HG02885 (cell line): ENCODE results near the gene UGT1A9.

Experiments used
- ATAC-seq: cut with Tn5 transposase; IDR thresholded peaks from one replicate; pipeline ENCODE4 v1.9.1; 2021; ENCODE audit warnings: mild to moderate bottlenecking; ENCODE audit not compliant: unreplicated experiment, poor library complexity

Gene UGT1A9

GRCh38 chr2:233754872-233755611, 83.3 kb downstream of the UGT1A9 start:
- ATAC-seq: no peak

GRCh38 chr2:233756429-233757081, 84.9 kb downstream of the UGT1A9 start:
- ATAC-seq: no peak

GRCh38 chr2:233758141-233758540, 86.4 kb downstream of the UGT1A9 start:
- no peak for ATAC-seq

- no peak for ATAC-seq
Observed at GRCh38 chr2:233758849-233759248, 87.2 kb downstream of the UGT1A9 start.

- no peak for ATAC-seq
Observed at GRCh38 chr2:233760043-233760442, 88.3 kb downstream of the UGT1A9 start, which contains the start of gene UGT1A1. Gene UGT1A1, plus strand, starts transcription at chr2:233760270. Its CDS starts 18 bp downstream, at chr2:233760288.

GRCh38 chr2:233761040-233761769, 89.5 kb downstream of the UGT1A9 start:
- no peak for ATAC-seq

GRCh38 chr2:233764264-233764663, 92.6 kb downstream of the UGT1A9 start:
- no peak for ATAC-seq

- ATAC-seq: no peak
Observed at GRCh38 chr2:233764761-233765160, 93.1 kb downstream of the UGT1A9 start.

- ATAC-seq: no peak
Observed at GRCh38 chr2:233766416-233766815, 94.7 kb downstream of the UGT1A9 start.

GRCh38 chr2:233768076-233768475, 96.4 kb downstream of the UGT1A9 start:
- ATAC-seq: no peak

- ATAC-seq: no peak
Observed at GRCh38 chr2:233769260-233769659, 97.6 kb downstream of the UGT1A9 start.

- no peak for ATAC-seq
Observed at GRCh38 chr2:233772153-233772552, 100.5 kb downstream of the UGT1A9 start.

GRCh38 chr2:233772583-233772982, 100.9 kb downstream of the UGT1A9 start:
- no peak for ATAC-seq

- no peak for ATAC-seq
Observed at GRCh38 chr2:233773854-233774253, 102.2 kb downstream of the UGT1A9 start.

- no peak for ATAC-seq
Observed at GRCh38 chr2:233775414-233775813, 103.7 kb downstream of the UGT1A9 start.

- ATAC-seq: no peak
Observed at GRCh38 chr2:233778030-233778429, 106.3 kb downstream of the UGT1A9 start, which contains the start of gene MROH2A. Gene MROH2A, plus strand, starts transcription at chr2:233778330. Its CDS starts 1,029 bp downstream, at chr2:233779359.

- ATAC-seq: no peak
Observed at GRCh38 chr2:233779722-233780121, 108.0 kb downstream of the UGT1A9 start.

- ATAC-seq: no peak
Observed at GRCh38 chr2:233780771-233781170, 109.1 kb downstream of the UGT1A9 start.

GRCh38 chr2:233789554-233789953, 117.9 kb downstream of the UGT1A9 start:
- no peak for ATAC-seq

GRCh38 chr2:233791151-233791882, 119.6 kb downstream of the UGT1A9 start:
- ATAC-seq: no peak
